ENCODE measurements around the gene CTNNA3. TPM values are rescaled to one million over a fixed set of nuclear protein-coding genes. Genes with fewer than 3 reads are reported as not detected.

Gene CTNNA3
- total RNA-seq, 4 donors from 2014 or later: 14.3 to 49.5 (median 24.2) TPM

DNA sequence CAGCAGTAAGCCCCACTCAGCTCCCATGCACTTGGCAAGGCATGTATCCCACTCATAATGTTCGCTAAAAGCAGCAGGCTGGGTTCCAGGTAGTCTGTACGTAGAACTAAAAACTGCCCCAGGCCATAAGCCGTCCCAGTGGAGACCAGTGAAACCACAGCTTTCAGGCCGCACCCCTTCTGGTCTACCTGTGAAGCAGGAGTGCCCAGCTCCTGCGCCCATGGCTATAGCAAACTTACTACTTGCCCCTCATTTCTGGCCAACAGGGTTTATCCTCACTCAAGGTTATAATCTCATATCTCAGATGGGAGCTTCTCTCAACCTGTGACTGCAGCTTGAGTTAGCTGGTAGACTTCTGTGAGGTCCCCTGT is 1108.3 kb downstream of the CTNNA3 start:
- Histone ChIP-seq H3K27ac (no peak overlapping the region), H3K27me3 (no peaks in the 10 kb centered on the region), H3K36me3 (no peaks in the 10 kb centered on the region), H3K9me3 (no peaks in the 10 kb centered on the region), H3K4me1 (no peaks in the 10 kb centered on the region), H3K4me3 (no peak overlapping the region)
- intact Hi-C loops (cut with DNase I; ENCODE audit: low total_unique reads): no loop called here
- in situ Hi-C loops (cut with MboI; ENCODE audit: low sequenced_read_pairs in 4 of 4): no loop called here
- DNase-seq (no peak), ATAC-seq (no peak)
- TF ChIP-seq, protein P1, sequence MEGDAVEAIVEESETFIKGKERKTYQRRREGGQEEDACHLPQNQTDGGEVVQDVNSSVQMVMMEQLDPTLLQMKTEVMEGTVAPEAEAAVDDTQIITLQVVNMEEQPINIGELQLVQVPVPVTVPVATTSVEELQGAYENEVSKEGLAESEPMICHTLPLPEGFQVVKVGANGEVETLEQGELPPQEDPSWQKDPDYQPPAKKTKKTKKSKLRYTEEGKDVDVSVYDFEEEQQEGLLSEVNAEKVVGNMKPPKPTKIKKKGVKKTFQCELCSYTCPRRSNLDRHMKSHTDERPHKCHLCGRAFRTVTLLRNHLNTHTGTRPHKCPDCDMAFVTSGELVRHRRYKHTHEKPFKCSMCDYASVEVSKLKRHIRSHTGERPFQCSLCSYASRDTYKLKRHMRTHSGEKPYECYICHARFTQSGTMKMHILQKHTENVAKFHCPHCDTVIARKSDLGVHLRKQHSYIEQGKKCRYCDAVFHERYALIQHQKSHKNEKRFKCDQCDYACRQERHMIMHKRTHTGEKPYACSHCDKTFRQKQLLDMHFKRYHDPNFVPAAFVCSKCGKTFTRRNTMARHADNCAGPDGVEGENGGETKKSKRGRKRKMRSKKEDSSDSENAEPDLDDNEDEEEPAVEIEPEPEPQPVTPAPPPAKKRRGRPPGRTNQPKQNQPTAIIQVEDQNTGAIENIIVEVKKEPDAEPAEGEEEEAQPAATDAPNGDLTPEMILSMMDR (IDR thresholded peaks at IDR 0.05 in 4 of 5, conservative IDR thresholded peaks at IDR 0.05 in 1 of 5): no peak
- no peak for TF ChIP-seq POLR2A (IDR thresholded peaks at IDR 0.05)

DNA sequence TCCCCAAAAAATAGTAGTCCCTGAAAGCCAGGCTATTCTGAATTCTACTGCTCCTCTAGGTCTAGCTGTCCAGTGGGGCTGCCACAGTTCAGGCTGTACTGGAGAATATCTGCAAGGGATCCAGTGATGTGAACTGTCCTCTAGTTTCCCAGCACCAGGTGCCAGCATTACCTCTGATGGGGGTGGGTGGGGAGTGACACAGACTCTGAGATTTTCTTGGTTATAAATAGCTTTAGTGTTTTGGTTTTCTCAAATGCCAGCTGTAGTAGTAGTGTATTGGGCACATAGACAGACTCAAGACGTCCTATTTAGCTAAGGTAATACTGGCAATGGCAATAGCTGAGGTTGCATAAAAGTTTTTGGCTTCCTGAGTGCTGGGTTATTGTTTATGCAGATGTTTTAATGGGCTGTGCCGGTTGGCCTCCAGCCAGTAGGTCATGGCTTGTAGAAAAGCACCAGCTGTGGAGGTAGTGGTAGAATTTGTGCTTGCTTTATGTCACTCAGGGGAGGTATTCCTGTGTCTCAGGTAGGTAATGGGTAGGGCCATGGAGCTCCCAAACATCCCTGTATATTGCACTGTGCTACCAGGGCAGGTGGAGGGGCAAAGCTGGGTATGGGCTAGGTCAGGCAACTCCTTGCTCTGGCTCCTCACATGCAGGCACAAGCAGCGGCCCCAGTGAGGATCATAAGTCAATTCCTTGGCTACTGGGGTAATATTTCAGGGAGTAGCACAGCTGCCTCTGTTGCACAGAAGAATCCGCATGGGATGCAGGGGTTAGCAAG is 1108.9 kb downstream of the CTNNA3 start:
- no peak for TF ChIP-seq POLR2A (IDR thresholded peaks at IDR 0.05)
- TF ChIP-seq, protein P1 (IDR thresholded peaks at IDR 0.05 in 4 of 5, conservative IDR thresholded peaks at IDR 0.05 in 1 of 5): no peak
- in situ Hi-C loops (cut with MboI; ENCODE audit: low sequenced_read_pairs in 4 of 4): no loop called here
- Histone ChIP-seq H3K27ac (no peak overlapping the region), H3K27me3 (no peaks in the 10 kb centered on the region), H3K4me3 (no peak overlapping the region), H3K36me3 (no peaks in the 10 kb centered on the region), H3K9me3 (no peaks in the 10 kb centered on the region), H3K4me1 (no peaks in the 10 kb centered on the region)
- no peak for DNase-seq
- ATAC-seq: no peak
- intact Hi-C loops (cut with DNase I; ENCODE audit: low total_unique reads): no loop called here

DNA sequence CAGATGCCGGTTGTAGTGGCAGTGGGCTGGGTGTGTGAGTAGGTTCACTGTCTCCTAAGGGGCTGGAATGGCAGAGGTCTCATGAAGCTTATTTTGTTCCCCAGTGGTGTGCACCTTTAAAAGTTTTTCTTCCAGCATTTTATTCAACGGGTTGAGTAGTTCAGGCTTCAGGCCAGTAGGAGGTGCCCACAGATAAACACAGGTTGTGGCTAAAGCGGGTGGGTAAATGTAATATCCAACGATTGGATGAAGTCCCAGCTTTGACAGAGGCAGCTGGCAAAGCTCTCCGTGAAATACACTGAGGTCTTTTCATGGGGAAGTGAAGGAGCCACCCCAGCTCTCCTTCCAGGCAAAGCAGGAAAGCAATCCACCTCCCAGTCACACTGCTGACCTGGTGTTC is 1109.9 kb downstream of the CTNNA3 start:
- Histone ChIP-seq H3K9me3 (no peaks in the 10 kb centered on the region), H3K27ac (no peak overlapping the region), H3K4me1 (no peaks in the 10 kb centered on the region), H3K27me3 (no peaks in the 10 kb centered on the region), H3K36me3 (no peaks in the 10 kb centered on the region), H3K4me3 (no peak overlapping the region)
- in situ Hi-C loops (cut with MboI; ENCODE audit: low sequenced_read_pairs in 4 of 4): no loop called here
- ATAC-seq (no peak), DNase-seq (no peak)
- TF ChIP-seq, protein P1 (IDR thresholded peaks at IDR 0.05 in 4 of 5, conservative IDR thresholded peaks at IDR 0.05 in 1 of 5): no peak
- no peak for TF ChIP-seq POLR2A (IDR thresholded peaks at IDR 0.05)
- intact Hi-C loops (cut with DNase I; ENCODE audit: low total_unique reads): no loop called here

DNA sequence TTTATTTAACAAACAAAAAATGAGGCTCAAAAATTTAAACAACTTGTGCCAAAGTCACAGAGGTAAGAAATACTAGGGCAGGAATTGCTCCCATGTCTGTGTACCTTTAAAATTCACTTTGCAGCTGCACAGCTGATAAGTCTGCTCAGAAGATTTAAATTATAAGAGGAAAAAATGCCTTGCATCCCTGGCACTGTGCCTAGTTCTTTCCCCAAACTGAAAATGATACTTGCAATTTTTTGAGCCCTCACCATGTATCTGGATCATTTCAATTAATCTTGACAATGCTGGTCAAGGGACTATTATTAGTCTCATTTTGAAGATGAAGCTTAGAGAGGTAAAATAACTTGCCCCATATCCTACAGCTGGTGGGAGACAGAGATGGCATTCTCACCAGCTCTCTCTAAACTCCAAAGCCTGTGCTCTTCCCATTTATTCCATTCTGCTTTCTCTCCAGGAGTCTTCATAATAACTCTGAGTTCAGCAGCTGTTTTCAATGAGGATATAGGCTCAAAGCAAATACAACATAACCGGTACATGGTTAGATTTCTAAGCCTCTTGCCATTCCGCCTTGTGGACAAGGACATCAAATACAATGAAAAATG is 1120.6 kb downstream of the CTNNA3 start:
- H3K36me3 ChIP-seq: no peaks in the 10 kb centered on the region
- no peaks in the 10 kb centered on the region for H3K4me1 ChIP-seq
- H3K27me3 ChIP-seq: no peaks in the 10 kb centered on the region
- DNase-seq (no peak), ATAC-seq (no peak)
- TF ChIP-seq POLR2A (IDR thresholded peaks at IDR 0.05): no peak
- TF ChIP-seq, protein P1 (IDR thresholded peaks at IDR 0.05 in 4 of 5, conservative IDR thresholded peaks at IDR 0.05 in 1 of 5): no peak
- H3K27ac ChIP-seq: no peak overlapping the region
- H3K9me3 ChIP-seq: no peaks in the 10 kb centered on the region
- in situ Hi-C loops (cut with MboI; ENCODE audit: low sequenced_read_pairs in 4 of 4): no loop called here
- intact Hi-C loops (cut with DNase I; ENCODE audit: low total_unique reads): no loop called here
- H3K4me3 ChIP-seq: no peak overlapping the region
